ELR (cell line): ENCODE results near the gene RBM33.
A peak's percentile ranks its signal among the peaks of the same experiment; 100 is the strongest.

ENCODE experiments used
- DNase-seq: peaks from one replicate; pipeline ENCODE4 v3.0.0-alpha.2; 2015; ENCODE audit warnings: low read depth

The RBM33 gene

DNA sequence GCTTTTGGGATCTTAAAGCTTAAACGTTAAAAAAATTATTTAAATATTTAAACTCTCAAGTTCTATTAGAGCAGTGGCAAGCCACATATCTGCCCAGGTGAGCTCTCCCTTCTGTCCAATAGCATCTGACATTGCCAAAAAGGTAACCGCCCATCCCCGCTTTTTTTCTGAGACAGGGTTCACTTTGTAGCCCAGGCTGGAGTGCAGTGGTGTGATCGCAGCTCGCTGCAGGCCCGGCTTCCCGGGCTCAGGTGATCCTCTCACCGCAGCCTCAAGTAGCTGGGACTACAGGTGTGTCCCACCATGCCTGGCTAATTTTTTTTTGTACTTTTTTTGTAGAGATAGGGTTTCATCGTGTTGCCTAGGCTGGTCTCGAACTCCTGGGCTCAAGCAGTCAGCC lies 83.2 kb downstream of the RBM33 start:
- no peak for DNase-seq

DNA sequence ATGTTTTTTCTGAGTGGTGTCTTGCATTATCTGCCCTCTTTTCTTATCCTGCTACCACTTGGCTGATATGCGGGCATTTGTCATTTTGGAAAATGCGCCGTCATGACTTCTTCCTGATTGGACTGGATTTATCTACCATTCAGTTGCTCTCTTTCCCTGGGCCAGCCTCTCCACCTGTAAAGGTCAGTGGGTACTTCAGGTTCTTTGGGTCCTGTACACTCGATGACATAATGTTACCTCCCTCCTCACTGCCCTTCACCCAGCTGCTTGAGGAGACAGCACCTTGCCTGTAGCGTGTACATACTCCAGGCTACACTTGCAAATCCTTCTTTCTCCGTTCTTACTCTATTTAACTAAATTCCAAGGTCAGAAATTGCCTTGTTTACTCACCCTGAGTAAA lies 83.7 kb downstream of the RBM33 start:
- no peak for DNase-seq

DNA sequence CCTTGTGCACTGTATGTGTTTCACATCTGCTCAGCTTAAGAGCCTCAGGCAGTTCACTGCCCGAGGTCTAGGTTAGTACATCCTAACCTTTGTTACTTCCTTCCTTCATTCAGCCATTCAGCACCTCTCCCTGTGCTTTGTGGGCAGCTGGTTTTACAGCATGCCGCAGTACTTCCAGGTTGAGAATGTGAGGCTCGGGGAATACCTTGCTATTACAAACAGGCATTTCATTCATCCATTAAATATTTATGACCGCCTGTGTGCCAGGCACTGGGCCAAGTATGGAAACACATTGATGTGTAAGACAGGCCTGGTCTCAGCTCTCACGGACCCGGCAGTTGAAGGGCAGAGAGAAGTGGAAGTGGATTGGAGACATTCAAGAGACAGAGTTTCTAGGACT lies 85.4 kb downstream of the RBM33 start:
- peak; percentile 20 for DNase-seq

DNA sequence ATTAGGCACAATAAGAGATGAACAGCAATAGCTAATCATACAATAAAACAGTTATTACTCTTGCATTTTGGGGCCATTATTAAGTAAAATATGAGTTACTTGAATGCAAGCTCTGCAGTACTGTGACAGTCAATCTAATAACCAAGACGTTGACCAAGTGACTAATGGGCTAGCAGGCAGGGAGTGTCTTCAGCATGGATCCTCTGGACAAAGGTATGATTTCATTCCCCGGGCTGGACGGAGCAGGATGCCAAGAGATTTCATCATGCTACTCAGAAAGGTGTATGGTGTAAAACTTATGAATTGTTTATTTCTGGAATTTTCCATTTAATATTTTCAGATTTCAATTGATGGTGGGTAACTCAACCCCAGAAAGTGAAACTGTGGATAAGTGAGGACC lies 86.9 kb downstream of the RBM33 start:
- peak; percentile 21 for DNase-seq

DNA sequence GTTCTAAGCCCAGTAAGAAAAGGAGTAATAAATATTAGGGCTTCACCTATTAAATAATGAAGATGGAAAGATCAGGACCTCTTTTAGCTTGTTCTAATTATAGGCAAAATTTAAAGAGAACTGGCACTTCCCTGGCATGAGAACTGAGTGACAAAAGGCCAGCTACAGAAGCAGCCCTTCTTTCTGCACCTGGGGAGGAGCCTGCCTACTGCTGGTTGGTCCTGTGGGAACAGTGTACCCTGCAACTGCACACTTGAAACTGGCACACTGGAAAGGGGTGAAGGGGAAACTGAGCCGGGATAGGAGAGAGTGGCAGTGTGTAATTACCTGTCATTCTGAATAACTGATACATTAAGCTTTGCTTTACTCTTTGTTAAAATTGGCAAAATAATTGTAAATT lies 87.4 kb downstream of the RBM33 start:
- no peak for DNase-seq

DNA sequence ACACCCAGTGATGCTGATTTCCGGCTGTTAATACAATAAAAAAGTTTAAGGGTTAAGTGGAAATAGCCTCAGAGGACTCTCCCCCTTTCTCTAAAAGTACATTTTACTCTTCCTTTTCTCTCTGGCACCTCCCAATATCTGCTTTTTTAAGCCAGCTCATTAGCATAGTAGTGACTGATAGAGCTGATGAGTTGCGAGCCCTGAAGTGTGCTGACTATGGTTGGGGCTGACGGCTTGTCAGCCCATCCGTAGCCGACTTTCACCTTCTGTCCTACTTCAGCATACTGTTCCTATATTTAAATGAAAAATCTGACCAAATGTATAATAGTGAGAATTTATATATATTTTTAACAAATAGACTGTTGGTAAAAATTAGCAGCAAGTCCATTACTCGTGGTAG lies 87.8 kb downstream of the RBM33 start:
- DNase-seq = no peak

DNA sequence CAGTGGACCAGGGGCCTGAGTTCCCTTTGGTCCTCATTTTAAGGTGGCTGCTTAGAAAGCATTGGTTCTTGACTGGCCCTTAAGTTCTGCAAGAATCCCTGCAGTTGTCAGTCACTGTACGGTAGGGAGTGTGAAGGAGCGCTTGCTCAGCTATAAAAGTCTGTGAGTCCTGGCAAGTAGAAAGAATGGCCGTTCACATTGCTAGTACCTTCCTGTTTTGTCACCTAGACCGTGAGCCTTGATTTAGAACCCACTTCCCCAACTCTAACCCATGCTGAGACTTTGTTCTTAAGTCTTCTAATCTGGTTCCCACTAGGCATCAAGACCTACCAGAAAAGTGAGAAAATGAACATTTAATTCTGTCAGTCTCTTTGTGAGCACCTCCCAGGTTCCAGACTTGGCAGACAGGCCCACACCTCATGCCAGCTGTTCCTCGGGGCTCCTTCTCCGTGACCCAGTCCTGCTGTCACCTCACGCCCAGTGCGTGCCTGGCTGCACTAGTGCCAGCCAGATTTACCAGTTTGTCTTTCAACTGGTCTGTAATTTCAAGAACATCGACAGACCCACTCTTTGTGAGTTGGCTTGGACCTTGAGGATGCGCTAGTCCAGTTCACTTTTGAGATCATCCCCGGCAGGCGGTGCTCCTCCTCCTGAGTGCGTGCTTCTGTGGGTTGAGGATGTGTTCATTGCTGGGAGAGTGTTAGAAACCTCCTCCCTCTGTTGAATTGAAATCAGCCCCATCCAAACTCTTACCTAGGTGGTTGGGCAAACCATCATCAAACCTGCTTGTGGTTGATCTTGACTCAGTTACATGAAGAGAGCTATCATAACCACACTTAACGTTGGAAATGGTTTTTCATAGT lies 89.4 kb downstream of the RBM33 start:
- no peak for DNase-seq

DNA sequence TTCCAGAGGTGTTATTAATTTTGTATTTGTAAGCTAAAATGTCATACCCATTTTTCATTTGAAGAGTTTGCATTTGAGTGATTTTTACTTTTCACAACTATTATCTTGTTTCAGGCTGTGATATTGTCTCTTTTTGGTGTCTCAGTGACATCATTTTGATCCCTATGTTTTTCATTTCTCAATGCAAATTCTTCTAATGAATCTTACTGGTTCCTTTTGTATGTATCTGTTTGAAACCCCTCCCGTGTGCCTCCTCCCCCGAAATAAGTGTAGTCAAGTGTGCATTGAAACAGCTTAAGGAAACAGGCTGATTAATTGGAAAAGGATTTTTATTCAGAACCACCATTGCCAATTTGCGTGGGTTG lies 90.0 kb downstream of the RBM33 start:
- DNase-seq = no peak

DNA sequence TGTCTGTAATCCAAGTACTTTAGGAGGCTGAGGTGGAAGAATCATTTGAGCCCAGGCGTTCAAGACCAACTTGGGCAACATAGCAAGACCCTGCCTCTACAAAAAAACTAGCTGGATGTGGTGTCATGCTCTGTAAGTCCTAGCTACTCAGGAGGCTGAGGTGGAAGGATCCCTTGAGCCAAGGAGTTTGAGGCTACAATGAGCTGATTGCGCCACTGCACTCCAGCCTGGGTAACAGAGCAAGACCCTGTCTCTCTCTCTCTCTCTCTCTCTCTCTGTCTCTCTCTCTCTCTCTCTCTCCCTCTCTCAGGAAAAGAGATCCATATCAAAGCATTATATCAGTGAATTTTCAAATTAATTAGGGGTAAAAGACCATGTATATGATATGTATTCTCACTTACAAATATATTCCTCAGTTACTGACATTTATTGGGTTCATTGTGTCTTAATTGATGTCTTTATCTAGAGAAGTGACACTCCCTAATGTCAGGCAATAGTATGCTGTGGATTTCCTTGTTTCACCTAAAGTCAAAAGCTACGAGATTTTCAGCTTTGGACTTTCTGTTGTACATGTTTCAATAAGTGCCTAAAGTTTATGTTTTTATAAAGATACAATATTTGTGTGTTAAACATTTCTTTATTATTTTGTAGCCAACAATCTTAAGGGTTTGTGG lies 91.1 kb downstream of the RBM33 start:
- DNase-seq = no peak

DNA sequence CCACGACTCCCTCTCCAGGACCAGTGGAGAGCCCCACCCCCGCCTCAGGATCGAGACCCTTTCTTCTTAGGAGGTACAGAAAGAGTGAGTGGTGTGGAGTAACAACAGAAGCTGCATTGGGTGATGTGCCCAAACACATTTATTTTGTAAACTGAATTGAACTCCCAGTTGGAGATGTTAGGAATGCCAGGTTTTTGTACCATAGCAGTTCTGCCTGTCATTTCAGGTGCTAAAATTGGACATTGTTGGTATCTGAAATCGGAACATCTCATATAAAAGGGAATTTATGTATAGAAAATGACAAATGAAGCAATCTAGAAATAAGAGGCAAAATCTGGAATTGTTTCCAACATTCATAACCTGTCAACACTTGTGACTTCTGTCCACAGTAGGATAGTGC lies 93.1 kb downstream of the RBM33 start:
- DNase-seq = no peak

DNA sequence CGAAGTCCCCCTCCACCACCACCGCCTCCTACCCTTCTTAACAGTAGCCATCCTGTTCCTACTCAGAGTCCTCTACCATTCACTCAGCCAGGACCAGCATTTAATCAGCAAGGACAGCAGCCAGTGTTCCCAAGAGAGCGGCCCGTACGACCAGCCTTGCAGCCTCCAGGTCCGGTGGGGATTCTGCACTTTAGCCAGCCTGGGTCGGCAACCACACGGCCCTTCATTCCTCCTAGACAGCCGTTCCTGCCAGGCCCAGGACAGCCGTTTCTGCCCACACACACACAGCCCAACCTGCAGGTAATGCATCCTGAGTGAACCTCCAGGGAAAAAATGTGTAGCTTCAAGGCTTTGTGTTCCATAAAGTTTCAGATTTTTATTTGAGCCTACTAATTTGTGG lies 93.6 kb downstream of the RBM33 start:
- DNase-seq = no peak

DNA sequence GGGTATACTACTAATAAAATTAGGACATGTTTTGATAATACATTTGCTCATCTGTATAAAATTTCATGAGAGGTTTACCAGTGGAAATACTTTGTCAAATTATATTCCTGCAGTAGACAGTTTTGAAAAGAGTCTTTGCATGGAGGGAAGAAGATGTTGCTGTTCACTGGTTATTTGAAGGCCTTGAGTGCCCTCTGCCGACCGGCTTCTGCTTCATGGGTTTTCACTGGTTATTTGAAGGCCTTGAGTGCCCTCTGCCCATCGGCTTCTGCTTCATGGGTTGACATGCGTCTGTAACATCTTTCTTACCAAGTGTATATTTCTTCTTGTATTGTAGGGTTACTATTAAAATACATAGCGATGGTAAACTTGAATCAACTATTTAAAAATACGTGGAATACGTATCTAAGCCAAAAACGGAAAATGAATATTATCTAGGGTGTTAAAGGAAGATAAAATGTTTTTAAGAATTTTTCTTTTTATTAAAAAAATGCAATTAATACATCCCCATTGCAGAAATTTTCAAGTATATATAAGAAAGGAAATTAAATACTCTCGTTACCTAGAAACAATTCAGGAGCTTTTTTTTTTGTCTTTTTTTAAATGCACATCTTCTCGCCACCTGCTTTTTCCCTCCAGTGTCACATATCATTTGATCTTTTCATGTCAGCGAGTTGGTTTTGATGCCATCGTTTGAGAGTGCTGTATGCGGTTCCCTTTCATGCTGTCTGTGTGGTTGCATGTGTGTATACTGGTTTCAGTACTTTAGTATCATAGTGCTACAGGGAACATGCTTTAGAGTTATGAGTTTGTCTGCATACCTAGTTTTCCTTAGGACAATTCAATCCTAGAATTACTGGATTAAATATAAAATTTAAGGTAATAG lies 94.4 kb downstream of the RBM33 start:
- DNase-seq = peak; percentile 68

DNA sequence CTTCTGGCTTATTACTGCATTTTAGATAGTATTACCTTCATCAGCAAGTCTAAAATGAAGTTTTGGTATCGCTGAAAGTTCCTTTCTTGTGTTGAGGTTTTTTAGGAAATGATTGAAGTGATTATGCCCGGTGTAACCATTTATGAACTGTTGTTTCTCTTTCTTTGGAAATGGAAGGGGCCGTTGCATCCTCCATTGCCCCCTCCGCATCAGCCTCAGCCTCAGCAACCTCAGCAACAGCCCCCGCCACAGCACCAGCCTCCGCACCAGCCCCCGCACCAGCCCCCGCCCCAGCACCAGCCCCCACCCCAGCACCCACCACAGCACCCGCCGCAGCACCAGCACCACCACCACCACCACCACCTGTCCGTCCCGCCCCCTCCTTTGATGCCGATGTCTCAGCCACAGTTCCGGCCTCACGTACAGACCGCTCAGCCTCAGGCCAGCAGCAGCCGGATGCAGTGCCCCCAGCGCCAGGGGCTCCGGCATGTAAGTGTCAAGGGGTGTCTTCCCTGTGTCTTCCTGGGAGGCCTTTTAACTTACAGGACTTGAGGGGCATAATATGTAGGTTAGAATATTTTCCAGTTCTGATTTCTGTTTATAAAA lies 95.2 kb downstream of the RBM33 start:
- DNase-seq = no peak

DNA sequence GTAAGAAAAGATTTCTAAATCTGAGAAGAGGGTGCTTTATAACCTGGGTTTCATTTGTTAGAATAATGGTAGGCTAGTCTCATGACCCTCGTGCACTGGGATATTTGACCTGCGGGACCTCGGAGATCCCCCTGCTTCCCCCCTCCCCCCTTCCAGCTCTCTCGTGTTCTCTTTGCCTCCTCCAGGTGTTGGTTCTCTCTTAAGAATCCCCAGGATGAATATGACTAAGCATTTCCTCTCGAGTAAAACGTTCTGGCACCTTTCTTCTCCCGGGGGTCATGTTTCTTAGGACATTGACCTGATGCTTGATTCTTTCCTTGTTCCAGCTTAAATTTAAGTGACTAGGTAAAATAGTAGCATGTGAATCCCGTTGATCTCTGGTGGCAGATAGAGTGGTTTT lies 96.6 kb downstream of the RBM33 start:
- no peak for DNase-seq

DNA sequence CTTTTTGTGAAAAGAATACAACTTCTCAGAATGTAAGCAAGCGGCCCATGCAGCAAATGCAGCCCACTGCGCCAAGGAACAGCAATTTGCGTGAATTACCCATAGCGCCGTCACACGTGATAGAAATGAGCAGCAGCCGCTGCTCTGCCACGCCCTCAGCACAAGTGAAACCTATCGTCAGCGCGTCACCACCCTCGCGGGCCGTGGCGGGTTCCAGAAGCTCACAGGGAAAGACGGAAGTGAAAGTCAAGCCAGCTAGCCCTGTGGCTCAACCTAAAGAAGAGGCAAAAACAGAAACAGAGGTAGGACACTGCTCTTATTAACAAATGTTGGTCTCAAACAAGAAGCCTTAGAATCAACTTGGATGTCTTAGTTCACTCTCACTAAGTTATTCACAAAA lies 97.3 kb downstream of the RBM33 start:
- no peak for DNase-seq

DNA sequence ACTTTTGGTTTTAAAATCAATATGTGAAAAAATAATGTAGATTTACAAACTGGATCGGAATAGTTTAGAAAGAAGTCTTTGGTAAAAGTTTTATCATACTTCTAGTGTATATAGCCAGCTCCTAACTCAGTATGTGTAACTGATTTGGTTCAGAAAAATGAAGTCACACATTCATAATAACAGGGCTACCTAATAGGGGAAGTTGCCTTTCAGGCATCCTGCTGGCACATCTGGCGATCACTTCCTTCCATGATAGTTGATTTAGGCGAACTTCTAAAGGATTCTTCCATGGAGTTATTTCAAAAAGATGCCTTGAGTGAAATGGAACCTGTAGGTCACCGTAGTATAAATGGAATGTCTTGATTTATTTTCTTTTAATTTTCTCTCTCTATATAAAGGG lies 98.7 kb downstream of the RBM33 start:
- DNase-seq = no peak

DNA sequence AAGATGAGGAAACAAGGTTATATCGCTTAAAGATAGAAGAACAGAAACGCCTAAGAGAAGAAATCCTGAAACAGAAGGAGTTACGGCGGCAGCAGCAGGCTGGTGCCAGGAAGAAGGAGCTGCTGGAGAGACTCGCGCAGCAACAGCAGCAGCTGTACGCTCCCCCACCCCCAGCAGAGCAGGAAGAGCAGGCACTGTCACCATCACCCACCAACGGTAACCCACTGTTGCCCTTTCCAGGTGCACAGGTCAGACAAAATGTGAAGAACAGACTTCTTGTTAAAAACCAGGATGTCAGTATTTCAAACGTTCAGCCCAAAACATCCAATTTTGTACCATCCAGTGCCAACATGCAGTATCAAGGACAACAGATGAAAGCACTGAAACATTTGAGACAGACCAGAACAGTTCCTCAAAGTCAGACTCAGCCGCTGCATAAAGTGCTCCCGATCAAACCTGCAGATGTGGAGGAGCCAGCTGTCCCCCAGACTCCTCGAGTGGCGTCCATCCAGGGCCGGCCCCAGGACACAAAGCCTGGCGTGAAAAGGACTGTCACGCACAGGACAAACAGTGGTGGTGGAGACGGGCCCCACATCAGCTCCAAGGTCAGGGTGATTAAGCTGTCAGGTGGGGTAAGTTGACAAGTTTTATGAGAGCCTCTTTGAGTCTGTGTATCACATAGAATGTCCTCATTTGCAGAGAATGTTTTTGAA lies 100.7 kb downstream of the RBM33 start:
- no peak for DNase-seq

DNA sequence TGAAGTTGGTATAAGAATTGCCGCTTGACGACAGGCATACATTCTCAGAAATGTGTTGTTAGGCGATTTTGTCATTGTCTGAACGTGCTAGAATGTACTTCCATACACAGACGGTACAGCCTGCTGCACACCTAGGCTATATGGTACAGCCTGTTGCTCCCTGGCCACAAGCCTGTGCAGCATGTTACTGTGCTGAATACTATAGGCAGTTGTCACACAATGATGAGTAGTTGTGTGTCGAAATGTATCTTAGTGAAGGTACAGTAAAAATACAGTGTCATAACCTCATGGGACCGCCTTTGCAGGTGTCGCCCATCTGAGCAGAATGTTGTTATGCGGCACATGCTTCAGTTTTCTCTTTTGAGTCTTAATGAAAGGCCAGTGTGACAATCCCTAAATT lies 101.3 kb downstream of the RBM33 start:
- DNase-seq = no peak

DNA sequence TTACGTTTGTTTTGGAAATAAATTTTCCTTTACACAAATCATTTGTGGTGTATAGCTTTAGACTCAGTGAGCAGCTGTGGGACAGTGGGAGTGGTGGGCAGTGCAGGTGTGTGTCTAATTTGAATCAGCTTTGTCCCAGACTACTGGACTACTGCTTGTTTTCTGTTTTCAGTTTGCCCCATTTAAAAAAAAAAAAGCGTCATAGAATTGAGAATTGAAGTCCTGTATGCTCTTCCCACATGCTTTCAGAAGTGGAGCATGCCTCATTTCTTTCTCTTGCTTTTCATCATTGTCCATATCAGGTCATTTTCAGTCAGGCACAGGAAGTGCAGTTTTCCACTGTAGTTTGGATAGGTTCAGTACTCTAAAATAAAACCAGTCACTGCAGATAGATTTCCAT lies 101.7 kb downstream of the RBM33 start:
- DNase-seq = no peak

DNA sequence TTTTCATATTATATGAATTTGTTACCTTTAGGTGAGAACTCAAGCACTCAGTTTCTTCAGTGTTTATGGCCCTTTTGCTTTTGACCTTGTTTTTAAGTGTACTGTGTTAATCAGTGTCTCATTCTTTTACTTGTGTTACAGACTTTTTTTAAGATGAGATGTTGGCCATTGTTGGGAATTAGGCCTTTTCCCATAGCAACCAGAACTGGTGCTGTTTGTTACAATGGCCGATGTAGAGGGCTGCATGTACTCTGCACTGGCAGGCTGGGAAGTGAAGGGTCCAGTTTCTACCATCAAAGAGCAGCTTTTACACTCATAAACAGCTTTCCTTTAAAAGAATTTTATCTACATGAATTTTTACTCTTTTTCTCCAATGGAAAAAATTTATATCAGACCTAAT lies 102.7 kb downstream of the RBM33 start:
- DNase-seq = no peak

DNA sequence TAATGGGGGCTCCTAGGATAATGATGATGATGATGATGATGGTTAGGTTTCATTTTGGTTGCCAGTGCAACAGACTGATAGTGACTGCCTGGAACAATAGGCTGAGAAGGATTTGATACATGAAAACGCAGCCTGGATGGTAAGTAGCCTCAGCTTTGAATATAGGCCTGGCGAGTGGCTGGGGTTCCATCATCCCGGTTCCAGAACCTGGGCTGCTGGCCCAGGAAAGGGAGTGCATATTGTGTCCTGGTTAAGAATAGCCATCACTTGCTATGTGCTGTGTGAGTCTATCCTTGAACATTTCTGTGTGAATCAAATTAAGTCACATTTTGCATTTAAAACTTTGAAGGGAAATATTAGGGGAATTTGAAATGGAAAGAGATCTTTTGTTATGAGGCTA lies 105.1 kb downstream of the RBM33 start:
- no peak for DNase-seq
